GM12878 (cell line): ENCODE measurements around the gene FGF12.

ENCODE experiments used
- ASH2L ChIP-seq: fragments of 300-600, 200-600 bp; sonication (generic); IDR thresholded peaks from 2 replicates; pipeline ENCODE4 v1.6.1; 2017; ENCODE audit warnings: low read depth, mild to moderate bottlenecking, borderline replicate concordance
- EGR1 ChIP-seq, 2 experiments: IDR thresholded peaks; 1 replicate in 1 of 2; 2 replicates in 1 of 2; pipeline ENCODE4 v1.6.1; 2011 to 2012; ENCODE audit warnings: low read depth in 2 of 2, low read length in 2 of 2, borderline replicate concordance in 1 of 2, mild to moderate bottlenecking in 1 of 2, moderate library complexity in 1 of 2
- MTA2 ChIP-seq: fragments of 450-650 bp; IDR thresholded peaks from 2 replicates; pipeline ENCODE4 v1.6.1; 2016; ENCODE audit warnings: low read depth, mild to moderate bottlenecking, moderate library complexity
- ZNF24 ChIP-seq: fragments of 450-650 bp; IDR thresholded peaks from 2 replicates; pipeline ENCODE4 v1.6.1; 2017; ENCODE audit warnings: antibody characterized with exemption, mild to moderate bottlenecking
- TF ChIP-seq, protein P1 (sequence below), 3 experiments: IDR thresholded peaks in 2 of 3; conservative IDR thresholded peaks in 1 of 3; 2 replicates each; pipeline ENCODE4 v1.5.1; 2011; ENCODE audit warnings: low read depth in 3 of 3, low read length in 3 of 3, mild to moderate bottlenecking in 3 of 3, control low read depth in 2 of 3, moderate library complexity in 2 of 3, inconsistent platforms in 1 of 3, mixed read lengths in 1 of 3; ENCODE audit not compliant: control insufficient read depth in 2 of 3, insufficient read depth in 1 of 3; ENCODE audit errors: extremely low read depth in 1 of 3
- TF ChIP-seq, protein P2 (sequence below): IDR thresholded peaks from 2 replicates; pipeline ENCODE4 v1.6.1; 2012; ENCODE audit warnings: mild to moderate bottlenecking, low read depth, low read length
- TF ChIP-seq, protein P3 (sequence below): fragments of 150-350 bp; IDR thresholded peaks from 2 replicates; pipeline ENCODE4 v1.6.1; 2016; ENCODE audit warnings: low read depth, low read length

DNA sequence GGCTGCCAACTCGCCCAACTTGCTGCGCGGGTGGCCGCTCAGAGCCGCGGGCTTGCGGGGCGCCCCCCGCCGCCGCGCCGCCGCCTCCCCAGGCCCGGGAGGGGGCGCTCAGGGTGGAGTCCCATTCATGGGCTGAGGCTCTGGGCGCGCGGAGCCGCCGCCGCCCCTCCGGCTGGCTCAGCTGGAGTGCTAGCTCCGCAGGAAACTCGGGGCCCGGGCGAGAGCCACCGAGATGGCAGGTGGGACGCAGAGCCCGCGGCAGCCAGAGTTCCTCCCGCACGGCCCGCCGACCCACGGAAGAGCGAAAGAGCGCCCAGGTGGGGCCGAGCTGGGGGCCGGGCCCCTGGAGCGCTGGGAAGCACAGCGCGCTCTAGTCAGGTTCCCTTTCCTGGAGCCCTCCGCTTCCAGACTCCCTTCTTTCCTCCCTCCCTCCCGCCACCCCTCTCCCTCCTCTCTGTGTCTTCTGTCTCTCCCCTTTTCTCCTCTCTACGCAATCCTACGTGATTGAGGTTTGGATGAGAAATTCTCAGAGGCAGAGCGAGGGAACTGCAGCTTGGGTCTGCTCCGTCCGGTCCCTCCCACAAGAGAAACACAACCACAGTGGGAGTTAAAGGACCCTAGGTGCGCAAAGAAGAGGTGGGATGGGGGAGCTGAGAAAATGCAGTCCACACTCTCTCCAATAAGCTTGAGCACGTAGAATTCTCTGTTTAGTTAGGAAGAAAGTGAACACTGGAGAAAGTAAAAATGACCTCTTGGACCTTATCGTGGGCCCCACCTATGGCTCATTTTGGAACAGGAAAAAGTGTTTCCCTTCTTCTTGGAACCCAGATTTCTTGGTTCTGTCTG, 317.3 kb downstream of the FGF12 start:
- TF ChIP-seq ZNF24 (no peak), MTA2 (no peak), ASH2L (no peak), EGR1 (IDR thresholded peaks at IDR 0.05; ENCODE audit: borderline replicate concordance in 1 of 2, low read depth in 2 of 2, low read length in 2 of 2) (no peak)
- TF ChIP-seq, protein P1, sequence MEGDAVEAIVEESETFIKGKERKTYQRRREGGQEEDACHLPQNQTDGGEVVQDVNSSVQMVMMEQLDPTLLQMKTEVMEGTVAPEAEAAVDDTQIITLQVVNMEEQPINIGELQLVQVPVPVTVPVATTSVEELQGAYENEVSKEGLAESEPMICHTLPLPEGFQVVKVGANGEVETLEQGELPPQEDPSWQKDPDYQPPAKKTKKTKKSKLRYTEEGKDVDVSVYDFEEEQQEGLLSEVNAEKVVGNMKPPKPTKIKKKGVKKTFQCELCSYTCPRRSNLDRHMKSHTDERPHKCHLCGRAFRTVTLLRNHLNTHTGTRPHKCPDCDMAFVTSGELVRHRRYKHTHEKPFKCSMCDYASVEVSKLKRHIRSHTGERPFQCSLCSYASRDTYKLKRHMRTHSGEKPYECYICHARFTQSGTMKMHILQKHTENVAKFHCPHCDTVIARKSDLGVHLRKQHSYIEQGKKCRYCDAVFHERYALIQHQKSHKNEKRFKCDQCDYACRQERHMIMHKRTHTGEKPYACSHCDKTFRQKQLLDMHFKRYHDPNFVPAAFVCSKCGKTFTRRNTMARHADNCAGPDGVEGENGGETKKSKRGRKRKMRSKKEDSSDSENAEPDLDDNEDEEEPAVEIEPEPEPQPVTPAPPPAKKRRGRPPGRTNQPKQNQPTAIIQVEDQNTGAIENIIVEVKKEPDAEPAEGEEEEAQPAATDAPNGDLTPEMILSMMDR (IDR thresholded peaks at IDR 0.05 in 2 of 3, conservative IDR thresholded peaks at IDR 0.05 in 1 of 3; ENCODE audit: control insufficient read depth in 2 of 3, extremely low read depth in 1 of 3, insufficient read depth in 1 of 3, low read depth in 3 of 3, low read length in 3 of 3), result no peak
- TF ChIP-seq, protein P2, sequence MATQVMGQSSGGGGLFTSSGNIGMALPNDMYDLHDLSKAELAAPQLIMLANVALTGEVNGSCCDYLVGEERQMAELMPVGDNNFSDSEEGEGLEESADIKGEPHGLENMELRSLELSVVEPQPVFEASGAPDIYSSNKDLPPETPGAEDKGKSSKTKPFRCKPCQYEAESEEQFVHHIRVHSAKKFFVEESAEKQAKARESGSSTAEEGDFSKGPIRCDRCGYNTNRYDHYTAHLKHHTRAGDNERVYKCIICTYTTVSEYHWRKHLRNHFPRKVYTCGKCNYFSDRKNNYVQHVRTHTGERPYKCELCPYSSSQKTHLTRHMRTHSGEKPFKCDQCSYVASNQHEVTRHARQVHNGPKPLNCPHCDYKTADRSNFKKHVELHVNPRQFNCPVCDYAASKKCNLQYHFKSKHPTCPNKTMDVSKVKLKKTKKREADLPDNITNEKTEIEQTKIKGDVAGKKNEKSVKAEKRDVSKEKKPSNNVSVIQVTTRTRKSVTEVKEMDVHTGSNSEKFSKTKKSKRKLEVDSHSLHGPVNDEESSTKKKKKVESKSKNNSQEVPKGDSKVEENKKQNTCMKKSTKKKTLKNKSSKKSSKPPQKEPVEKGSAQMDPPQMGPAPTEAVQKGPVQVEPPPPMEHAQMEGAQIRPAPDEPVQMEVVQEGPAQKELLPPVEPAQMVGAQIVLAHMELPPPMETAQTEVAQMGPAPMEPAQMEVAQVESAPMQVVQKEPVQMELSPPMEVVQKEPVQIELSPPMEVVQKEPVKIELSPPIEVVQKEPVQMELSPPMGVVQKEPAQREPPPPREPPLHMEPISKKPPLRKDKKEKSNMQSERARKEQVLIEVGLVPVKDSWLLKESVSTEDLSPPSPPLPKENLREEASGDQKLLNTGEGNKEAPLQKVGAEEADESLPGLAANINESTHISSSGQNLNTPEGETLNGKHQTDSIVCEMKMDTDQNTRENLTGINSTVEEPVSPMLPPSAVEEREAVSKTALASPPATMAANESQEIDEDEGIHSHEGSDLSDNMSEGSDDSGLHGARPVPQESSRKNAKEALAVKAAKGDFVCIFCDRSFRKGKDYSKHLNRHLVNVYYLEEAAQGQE, result no peak
- TF ChIP-seq, protein P3, sequence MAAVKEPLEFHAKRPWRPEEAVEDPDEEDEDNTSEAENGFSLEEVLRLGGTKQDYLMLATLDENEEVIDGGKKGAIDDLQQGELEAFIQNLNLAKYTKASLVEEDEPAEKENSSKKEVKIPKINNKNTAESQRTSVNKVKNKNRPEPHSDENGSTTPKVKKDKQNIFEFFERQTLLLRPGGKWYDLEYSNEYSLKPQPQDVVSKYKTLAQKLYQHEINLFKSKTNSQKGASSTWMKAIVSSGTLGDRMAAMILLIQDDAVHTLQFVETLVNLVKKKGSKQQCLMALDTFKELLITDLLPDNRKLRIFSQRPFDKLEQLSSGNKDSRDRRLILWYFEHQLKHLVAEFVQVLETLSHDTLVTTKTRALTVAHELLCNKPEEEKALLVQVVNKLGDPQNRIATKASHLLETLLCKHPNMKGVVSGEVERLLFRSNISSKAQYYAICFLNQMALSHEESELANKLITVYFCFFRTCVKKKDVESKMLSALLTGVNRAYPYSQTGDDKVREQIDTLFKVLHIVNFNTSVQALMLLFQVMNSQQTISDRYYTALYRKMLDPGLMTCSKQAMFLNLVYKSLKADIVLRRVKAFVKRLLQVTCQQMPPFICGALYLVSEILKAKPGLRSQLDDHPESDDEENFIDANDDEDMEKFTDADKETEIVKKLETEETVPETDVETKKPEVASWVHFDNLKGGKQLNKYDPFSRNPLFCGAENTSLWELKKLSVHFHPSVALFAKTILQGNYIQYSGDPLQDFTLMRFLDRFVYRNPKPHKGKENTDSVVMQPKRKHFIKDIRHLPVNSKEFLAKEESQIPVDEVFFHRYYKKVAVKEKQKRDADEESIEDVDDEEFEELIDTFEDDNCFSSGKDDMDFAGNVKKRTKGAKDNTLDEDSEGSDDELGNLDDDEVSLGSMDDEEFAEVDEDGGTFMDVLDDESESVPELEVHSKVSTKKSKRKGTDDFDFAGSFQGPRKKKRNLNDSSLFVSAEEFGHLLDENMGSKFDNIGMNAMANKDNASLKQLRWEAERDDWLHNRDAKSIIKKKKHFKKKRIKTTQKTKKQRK, result no peak
